HCT116 (cell line): Measurements from ENCODE around the gene SNRPA1.

Source experiments
- EZH2 ChIP-seq: fragments of 200-600 bp; sonication (generic); IDR thresholded peaks from 2 replicates; pipeline ENCODE4 v1.6.1; 2017; ENCODE audit warnings: antibody characterized with exemption, mixed run types
- POLR2A ChIP-seq: IDR thresholded peaks from 2 replicates; pipeline ENCODE4 v1.7.0; 2011; ENCODE audit warnings: borderline replicate concordance; ENCODE audit not compliant: insufficient read depth, insufficient read length; ENCODE audit errors: extremely low read depth
- POLR2AphosphoS5 ChIP-seq: IDR thresholded peaks from 2 replicates; pipeline ENCODE4 v1.6.1; 2011; ENCODE audit warnings: mild to moderate bottlenecking, low read depth, low read length, moderate library complexity
- TF ChIP-seq, protein P1 (sequence below), 3 experiments: fragments of 200-600 bp in 1 of 3; sonication (generic) in 1 of 3; IDR thresholded peaks in 2 of 3; conservative IDR thresholded peaks in 1 of 3; 2 replicates each; pipeline ENCODE4 v1.5.1; 2012 to 2017; ENCODE audit warnings: low read depth in 2 of 3, low read length in 2 of 3, antibody characterized with exemption in 1 of 3, borderline replicate concordance in 1 of 3, control low read depth in 1 of 3, mild to moderate bottlenecking in 1 of 3, mixed read lengths in 1 of 3, mixed run types in 1 of 3, moderate library complexity in 1 of 3; ENCODE audit not compliant: insufficient read depth in 1 of 3

DNA sequence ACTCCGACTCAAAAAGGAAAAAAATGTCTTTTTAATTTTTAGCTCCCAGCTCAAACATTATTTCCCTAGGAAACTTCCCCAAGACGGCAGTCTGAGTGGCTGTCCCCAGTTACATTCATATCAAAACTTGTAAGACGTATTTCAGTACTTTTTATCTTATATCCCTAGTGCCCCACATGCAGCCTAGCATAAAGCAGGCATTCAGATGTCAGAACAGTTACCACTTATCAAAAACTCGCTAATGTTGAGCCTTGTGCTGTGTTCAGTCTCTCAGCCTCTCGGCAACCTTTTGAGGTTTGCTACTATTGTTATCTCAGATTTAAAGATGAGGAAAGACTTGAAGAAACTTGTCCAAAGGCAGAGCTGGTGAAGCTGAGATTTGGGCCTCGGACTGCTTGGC is 11.1 kb downstream of the SNRPA1 start:
- TF ChIP-seq EZH2: no peak
- TF ChIP-seq POLR2AphosphoS5: no peak
- TF ChIP-seq POLR2A: no peak
- TF ChIP-seq, protein P1, sequence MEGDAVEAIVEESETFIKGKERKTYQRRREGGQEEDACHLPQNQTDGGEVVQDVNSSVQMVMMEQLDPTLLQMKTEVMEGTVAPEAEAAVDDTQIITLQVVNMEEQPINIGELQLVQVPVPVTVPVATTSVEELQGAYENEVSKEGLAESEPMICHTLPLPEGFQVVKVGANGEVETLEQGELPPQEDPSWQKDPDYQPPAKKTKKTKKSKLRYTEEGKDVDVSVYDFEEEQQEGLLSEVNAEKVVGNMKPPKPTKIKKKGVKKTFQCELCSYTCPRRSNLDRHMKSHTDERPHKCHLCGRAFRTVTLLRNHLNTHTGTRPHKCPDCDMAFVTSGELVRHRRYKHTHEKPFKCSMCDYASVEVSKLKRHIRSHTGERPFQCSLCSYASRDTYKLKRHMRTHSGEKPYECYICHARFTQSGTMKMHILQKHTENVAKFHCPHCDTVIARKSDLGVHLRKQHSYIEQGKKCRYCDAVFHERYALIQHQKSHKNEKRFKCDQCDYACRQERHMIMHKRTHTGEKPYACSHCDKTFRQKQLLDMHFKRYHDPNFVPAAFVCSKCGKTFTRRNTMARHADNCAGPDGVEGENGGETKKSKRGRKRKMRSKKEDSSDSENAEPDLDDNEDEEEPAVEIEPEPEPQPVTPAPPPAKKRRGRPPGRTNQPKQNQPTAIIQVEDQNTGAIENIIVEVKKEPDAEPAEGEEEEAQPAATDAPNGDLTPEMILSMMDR (IDR thresholded peaks at IDR 0.05 in 2 of 3, conservative IDR thresholded peaks at IDR 0.05 in 1 of 3; ENCODE audit: borderline replicate concordance in 1 of 3, insufficient read depth in 1 of 3, low read depth in 2 of 3, low read length in 2 of 3): no peak
